BLaER1 treated with 17β-estradiol and CSF1 and Interleukin-3, amounts not matched to agents 10 nM and 100 nM (cell line): ENCODE measurements around the gene ANKRD44.

Experiments
- H3K27ac ChIP-seq, 11 experiments: shearing (Covaris generic); formaldehyde crosslinking; 2 replicates each; pipeline ENCODE4 v1.8.1; 2022
- H3K27me3 ChIP-seq, 11 experiments: shearing (Covaris generic); formaldehyde crosslinking; 2 replicates each; pipeline ENCODE4 v1.8.1; 2022
- H3K36me3 ChIP-seq, 11 experiments: shearing (Covaris generic); formaldehyde crosslinking; 2 replicates each; pipeline ENCODE4 v1.8.1; 2022
- H3K4me1 ChIP-seq, 10 experiments: shearing (Covaris generic); formaldehyde crosslinking; 2 replicates each; pipeline ENCODE4 v1.8.1; 2022
- H3K4me2 ChIP-seq, 11 experiments: shearing (Covaris generic); formaldehyde crosslinking; 2 replicates each; pipeline ENCODE4 v1.8.1; 2022
- H3K4me3 ChIP-seq, 10 experiments: shearing (Covaris generic); formaldehyde crosslinking; 2 replicates each; pipeline ENCODE4 v1.8.1; 2022
- H3K9ac ChIP-seq, 11 experiments: shearing (Covaris generic); formaldehyde crosslinking; 2 replicates each; pipeline ENCODE4 v1.8.1; 2022
- H3K9me3 ChIP-seq, 11 experiments: shearing (Covaris generic); formaldehyde crosslinking; replicated peaks in 1 of 11; 2 replicates each; pipeline ENCODE4 v1.8.1; 2022
- H4K20me1 ChIP-seq, 11 experiments: shearing (Covaris generic); formaldehyde crosslinking; 2 replicates each; pipeline ENCODE4 v1.8.1; 2022
- Cebpa-rat ChIP-seq, 11 experiments: shearing (Covaris generic); IDR thresholded peaks; 2 replicates each; pipeline ENCODE4 v1.8.1; 2022

Gene ANKRD44

GRCh38 chr2:197054437-197054836, 256.1 kb downstream of the ANKRD44 start:
- Histone ChIP-seq H3K4me2 (no peak overlapping the region), H3K9ac (no peak overlapping the region), H4K20me1 (no peaks in the 10 kb centered on the region), H3K4me3 (no peak overlapping the region), H3K9me3 (peaks cover 12 to 35% (median 18%) of the 10 kb centered on the region in 11 experiments; a peak in 21 of 22 replicates), H3K36me3 (peaks cover 0 to 93% (median 0%) of the 10 kb centered on the region in 11 experiments; a peak in 8 of 22 replicates), H3K27ac (no peak overlapping the region), H3K27me3 (no peaks in the 10 kb centered on the region), H3K4me1 (no peaks in the 10 kb centered on the region)
- TF ChIP-seq Cebpa-rat (IDR thresholded peaks at IDR 0.05), result no peak

- peaks cover 12 to 32% (median 18%) of the 10 kb centered on the region in 11 experiments; a peak in 21 of 22 replicates for H3K9me3 ChIP-seq
- H3K27ac ChIP-seq, result no peak overlapping the region
- no peaks in the 10 kb centered on the region for H3K27me3 ChIP-seq
- H3K36me3 ChIP-seq, result peaks cover 0 to 81% (median 0%) of the 10 kb centered on the region in 11 experiments; a peak in 8 of 22 replicates
- no peak for TF ChIP-seq Cebpa-rat (IDR thresholded peaks at IDR 0.05)
- H3K4me2 ChIP-seq, result no peak overlapping the region
- no peaks in the 10 kb centered on the region for H4K20me1 ChIP-seq
- no peak overlapping the region for H3K9ac ChIP-seq
- H3K4me3 ChIP-seq, result no peak overlapping the region
- no peaks in the 10 kb centered on the region for H3K4me1 ChIP-seq
Measured at GRCh38 chr2:197052356-197052755, 258.2 kb downstream of the ANKRD44 start.

- TF ChIP-seq Cebpa-rat (IDR thresholded peaks at IDR 0.05), result no peak
- H3K4me1 ChIP-seq, result peaks cover 6 to 10% (median 8%) of the 10 kb centered on the region in 10 experiments; a peak in 14 of 20 replicates
- peaks cover 0 to 3% (median 0%) of the 10 kb centered on the region in 11 experiments; a peak in 1 of 22 replicates for H3K9me3 ChIP-seq
- H3K27ac ChIP-seq, result no peak overlapping the region
- no peak overlapping the region for H3K9ac ChIP-seq
- no peak overlapping the region for H3K4me3 ChIP-seq
- peak overlapping the region in 6 of 11 experiments; percentile 5 to 20 (median 10); a peak in 7 of 22 replicates for H3K4me2 ChIP-seq
- H3K36me3 ChIP-seq, result peaks cover 0 to 58% (median 0%) of the 10 kb centered on the region in 11 experiments; a peak in 6 of 22 replicates
- H3K27me3 ChIP-seq, result no peaks in the 10 kb centered on the region
- H4K20me1 ChIP-seq, result no peaks in the 10 kb centered on the region; a peak in 1 of 22 replicates
Measured at GRCh38 chr2:197045115-197045514, 265.5 kb downstream of the ANKRD44 start.

GRCh38 chr2:197042739-197043196, 267.8 kb downstream of the ANKRD44 start:
- Histone ChIP-seq H3K27me3 (no peaks in the 10 kb centered on the region), H3K9me3 (no peaks in the 10 kb centered on the region), H3K36me3 (peaks cover 0 to 66% (median 0%) of the 10 kb centered on the region in 11 experiments; a peak in 5 of 22 replicates), H3K4me1 (peaks cover 6 to 10% (median 8%) of the 10 kb centered on the region in 10 experiments; a peak in 14 of 20 replicates), H3K9ac (no peak overlapping the region), H3K4me2 (no peak overlapping the region), H3K4me3 (no peak overlapping the region), H3K27ac (no peak overlapping the region), H4K20me1 (no peaks in the 10 kb centered on the region; a peak in 2 of 22 replicates)
- no peak for TF ChIP-seq Cebpa-rat (IDR thresholded peaks at IDR 0.05)

GRCh38 chr2:197037863-197038398, 272.6 kb downstream of the ANKRD44 start:
- H3K9me3 ChIP-seq, result peaks cover under 1 to 21% (median 5%) of the 10 kb centered on the region in 11 experiments; a peak in 17 of 22 replicates
- TF ChIP-seq Cebpa-rat (IDR thresholded peaks at IDR 0.05), result no peak
- H3K4me1 ChIP-seq, result peaks cover 0 to 6% (median 0%) of the 10 kb centered on the region in 10 experiments; a peak in 3 of 20 replicates
- no peak overlapping the region for H3K9ac ChIP-seq
- H3K4me2 ChIP-seq, result no peak overlapping the region
- H3K27me3 ChIP-seq, result no peaks in the 10 kb centered on the region
- no peak overlapping the region for H3K27ac ChIP-seq
- H4K20me1 ChIP-seq, result no peaks in the 10 kb centered on the region; a peak in 1 of 22 replicates
- H3K36me3 ChIP-seq, result peaks cover 0 to 99% (median 0%) of the 10 kb centered on the region in 11 experiments; a peak in 8 of 22 replicates
- no peak overlapping the region for H3K4me3 ChIP-seq

GRCh38 chr2:197035002-197035401, 275.6 kb downstream of the ANKRD44 start:
- H3K9me3 ChIP-seq, result peaks cover 12 to 42% (median 19%) of the 10 kb centered on the region in 11 experiments; a peak in 20 of 22 replicates
- no peak overlapping the region for H3K27ac ChIP-seq
- no peak overlapping the region for H3K4me3 ChIP-seq
- H4K20me1 ChIP-seq, result no peaks in the 10 kb centered on the region; a peak in 1 of 22 replicates
- no peak overlapping the region for H3K4me2 ChIP-seq
- H3K27me3 ChIP-seq, result no peaks in the 10 kb centered on the region
- no peak overlapping the region for H3K9ac ChIP-seq
- peaks cover 0 to 11% (median 0%) of the 10 kb centered on the region in 10 experiments; a peak in 3 of 20 replicates for H3K4me1 ChIP-seq
- no peak for TF ChIP-seq Cebpa-rat (IDR thresholded peaks at IDR 0.05)
- peaks cover 0 to 100% (median 0%) of the 10 kb centered on the region in 11 experiments; a peak in 8 of 22 replicates for H3K36me3 ChIP-seq

GRCh38 chr2:197034292-197034691, 276.3 kb downstream of the ANKRD44 start:
- peaks cover 0 to 11% (median 0%) of the 10 kb centered on the region in 10 experiments; a peak in 3 of 20 replicates for H3K4me1 ChIP-seq
- H3K4me3 ChIP-seq, result no peak overlapping the region
- no peaks in the 10 kb centered on the region for H3K27me3 ChIP-seq
- H3K9ac ChIP-seq, result no peak overlapping the region
- peaks cover 0 to 100% (median 0%) of the 10 kb centered on the region in 11 experiments; a peak in 8 of 22 replicates for H3K36me3 ChIP-seq
- no peak overlapping the region for H3K27ac ChIP-seq
- TF ChIP-seq Cebpa-rat (IDR thresholded peaks at IDR 0.05), result no peak
- no peak overlapping the region for H3K4me2 ChIP-seq
- no peaks in the 10 kb centered on the region; a peak in 1 of 22 replicates for H4K20me1 ChIP-seq
- peaks cover 12 to 42% (median 19%) of the 10 kb centered on the region in 11 experiments; a peak in 20 of 22 replicates for H3K9me3 ChIP-seq

GRCh38 chr2:197033222-197033621, 277.4 kb downstream of the ANKRD44 start:
- Histone ChIP-seq H3K9me3 (peaks cover 12 to 42% (median 19%) of the 10 kb centered on the region in 11 experiments; a peak in 20 of 22 replicates), H3K36me3 (peaks cover 0 to 99% (median 0%) of the 10 kb centered on the region in 11 experiments; a peak in 8 of 22 replicates), H3K27ac (no peak overlapping the region), H3K4me2 (no peak overlapping the region), H3K4me3 (no peak overlapping the region), H3K27me3 (no peaks in the 10 kb centered on the region), H3K9ac (no peak overlapping the region), H3K4me1 (peaks cover 0 to 11% (median 0%) of the 10 kb centered on the region in 10 experiments; a peak in 3 of 20 replicates), H4K20me1 (no peaks in the 10 kb centered on the region)
- TF ChIP-seq Cebpa-rat (IDR thresholded peaks at IDR 0.05), result no peak

- peaks cover 12 to 42% (median 19%) of the 10 kb centered on the region in 11 experiments; a peak in 20 of 22 replicates for H3K9me3 ChIP-seq
- H3K4me1 ChIP-seq, result peaks cover 0 to 11% (median 0%) of the 10 kb centered on the region in 10 experiments; a peak in 3 of 20 replicates
- no peaks in the 10 kb centered on the region for H3K27me3 ChIP-seq
- H3K36me3 ChIP-seq, result peaks cover 0 to 98% (median 0%) of the 10 kb centered on the region in 11 experiments; a peak in 8 of 22 replicates
- H3K9ac ChIP-seq, result no peak overlapping the region
- no peak for TF ChIP-seq Cebpa-rat (IDR thresholded peaks at IDR 0.05)
- H3K27ac ChIP-seq, result no peak overlapping the region
- no peaks in the 10 kb centered on the region for H4K20me1 ChIP-seq
- H3K4me2 ChIP-seq, result peak overlapping the region in 2 of 11 experiments; percentile 12 to 21; a peak in 1 of 22 replicates
- H3K4me3 ChIP-seq, result no peak overlapping the region
Measured at GRCh38 chr2:197031803-197032202, 278.8 kb downstream of the ANKRD44 start.
